NCI-H524 (cell line): ENCODE data around the gene MT1F.

Experiments used
- DNase-seq, 2 experiments: peaks; one replicate each; lab custom pipeline; 2025; lab: John Stamatoyannopoulos, UW

MT1F gene

GRCh38 chr16:56697456-56698155, 39.8 kb downstream of the MT1F start:
- no peak for DNase-seq

- no peak for DNase-seq
Observed at GRCh38 chr16:56700195-56700594, 42.4 kb downstream of the MT1F start.

- no peak for DNase-seq
Observed at GRCh38 chr16:56700631-56701030, 42.9 kb downstream of the MT1F start.

GRCh38 chr16:56701534-56701933, 43.8 kb downstream of the MT1F start:
- DNase-seq: no peak

- no peak for DNase-seq
Observed at GRCh38 chr16:56702836-56703235, 45.1 kb downstream of the MT1F start.
